ENCODE data around the gene SNTG2. TPM values are rescaled to one million over a fixed set of nuclear protein-coding genes. Genes with fewer than 3 reads are reported as not detected.

SNTG2 gene
- total RNA-seq, 1 donor = under 0.01 TPM

GRCh38 chr2:1287427-1287826 is 336.8 kb downstream of the SNTG2 start:
- TF ChIP-seq CTCF (IDR thresholded peaks at IDR 0.05; ENCODE audit: insufficient read depth, low read depth, low read length) = no peak
- DNase-seq (ENCODE audit: low read depth) = no peak
- no peak overlapping the region for H3K4me3 ChIP-seq (ENCODE audit: low read depth, low read length)

DNA sequence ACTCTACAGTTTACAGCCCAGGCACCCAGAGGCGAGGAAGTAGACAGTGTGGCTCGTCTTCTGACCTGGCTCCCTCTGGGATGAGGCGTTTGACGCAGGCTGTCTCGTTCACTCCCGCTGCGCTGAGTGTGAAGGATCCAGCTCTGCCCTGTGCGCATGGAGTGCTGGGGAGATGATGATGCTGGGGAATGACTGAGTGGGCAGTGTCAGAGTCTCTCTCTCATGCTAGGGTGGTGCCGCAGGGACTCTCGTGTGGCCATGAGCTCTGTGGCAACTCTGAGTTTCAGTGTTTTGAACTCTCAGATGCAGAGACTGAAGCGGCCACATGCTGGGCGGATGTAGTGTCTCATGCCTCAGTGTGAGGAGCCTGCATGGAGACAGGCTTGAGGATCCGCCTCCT is 344.3 kb downstream of the SNTG2 start:
- TF ChIP-seq CTCF (IDR thresholded peaks at IDR 0.05; ENCODE audit: insufficient read depth, low read depth, low read length) = no peak
- no peak for DNase-seq (ENCODE audit: low read depth)

GRCh38 chr2:1295740-1296139 is 345.1 kb downstream of the SNTG2 start:
- DNase-seq (ENCODE audit: low read depth) = no peak
- no peak for TF ChIP-seq CTCF (IDR thresholded peaks at IDR 0.05; ENCODE audit: insufficient read depth, low read depth, low read length)
- no peak overlapping the region for H3K4me3 ChIP-seq (ENCODE audit: low read depth, low read length)

More for the DNA sequence above, 344.3 kb downstream of the SNTG2 start:
- no peak overlapping the region for H3K4me3 ChIP-seq (ENCODE audit: low read depth, low read length)

- H3K4me3 ChIP-seq (ENCODE audit: low read depth, low read length) = no peak overlapping the region
- no peak for DNase-seq (ENCODE audit: low read depth)
- no peak for TF ChIP-seq CTCF (IDR thresholded peaks at IDR 0.05; ENCODE audit: insufficient read depth, low read depth, low read length)
Observed at GRCh38 chr2:1297372-1298159, 346.9 kb downstream of the SNTG2 start.

- DNase-seq (ENCODE audit: low read depth) = no peak
- H3K4me3 ChIP-seq (ENCODE audit: low read depth, low read length) = no peak overlapping the region
- TF ChIP-seq CTCF (IDR thresholded peaks at IDR 0.05; ENCODE audit: insufficient read depth, low read depth, low read length) = no peak
Observed at GRCh38 chr2:1299043-1299442, 348.4 kb downstream of the SNTG2 start.

- H3K4me3 ChIP-seq (ENCODE audit: low read depth, low read length) = no peak overlapping the region
- DNase-seq (ENCODE audit: low read depth) = no peak
- no peak for TF ChIP-seq CTCF (IDR thresholded peaks at IDR 0.05; ENCODE audit: insufficient read depth, low read depth, low read length)
Observed at GRCh38 chr2:1300284-1300683, 349.6 kb downstream of the SNTG2 start.

GRCh38 chr2:1301056-1301455 is 350.4 kb downstream of the SNTG2 start:
- no peak for TF ChIP-seq CTCF (IDR thresholded peaks at IDR 0.05; ENCODE audit: insufficient read depth, low read depth, low read length)

More at GRCh38 chr2:1301056-1301455, 350.4 kb downstream of the SNTG2 start:
- no peak for DNase-seq (ENCODE audit: low read depth)
- H3K4me3 ChIP-seq (ENCODE audit: low read depth, low read length) = no peak overlapping the region
